Dermis blood vessel endothelial cell (primary cell): Measurements from ENCODE around the gene TIMM9. TPM values are rescaled to one million over a fixed set of nuclear protein-coding genes. Genes with fewer than 3 reads are reported as not detected.
A peak's percentile ranks its signal among the peaks of the same experiment; 100 is the strongest.
"Not testable (repeated sequence)": the region's sequence is repeated elsewhere in the genome, so short reads cannot be mapped to it uniquely, and the experiment has no call there.

Experiments used
- DNase-seq: peaks from one replicate; pipeline ENCODE4 v3.0.0; 2010
- total RNA-seq: library from RNA; depleted of rRNA; stranded (reverse); fragments of >200 nt; gene quantifications from 2 replicates; pipeline ENCODE4 v1.2.3, GENCODE V29; 2014

Gene TIMM9, protein sequence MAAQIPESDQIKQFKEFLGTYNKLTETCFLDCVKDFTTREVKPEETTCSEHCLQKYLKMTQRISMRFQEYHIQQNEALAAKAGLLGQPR
- total RNA-seq, result 17.0 and 17.5 TPM in 2 replicates

DNA sequence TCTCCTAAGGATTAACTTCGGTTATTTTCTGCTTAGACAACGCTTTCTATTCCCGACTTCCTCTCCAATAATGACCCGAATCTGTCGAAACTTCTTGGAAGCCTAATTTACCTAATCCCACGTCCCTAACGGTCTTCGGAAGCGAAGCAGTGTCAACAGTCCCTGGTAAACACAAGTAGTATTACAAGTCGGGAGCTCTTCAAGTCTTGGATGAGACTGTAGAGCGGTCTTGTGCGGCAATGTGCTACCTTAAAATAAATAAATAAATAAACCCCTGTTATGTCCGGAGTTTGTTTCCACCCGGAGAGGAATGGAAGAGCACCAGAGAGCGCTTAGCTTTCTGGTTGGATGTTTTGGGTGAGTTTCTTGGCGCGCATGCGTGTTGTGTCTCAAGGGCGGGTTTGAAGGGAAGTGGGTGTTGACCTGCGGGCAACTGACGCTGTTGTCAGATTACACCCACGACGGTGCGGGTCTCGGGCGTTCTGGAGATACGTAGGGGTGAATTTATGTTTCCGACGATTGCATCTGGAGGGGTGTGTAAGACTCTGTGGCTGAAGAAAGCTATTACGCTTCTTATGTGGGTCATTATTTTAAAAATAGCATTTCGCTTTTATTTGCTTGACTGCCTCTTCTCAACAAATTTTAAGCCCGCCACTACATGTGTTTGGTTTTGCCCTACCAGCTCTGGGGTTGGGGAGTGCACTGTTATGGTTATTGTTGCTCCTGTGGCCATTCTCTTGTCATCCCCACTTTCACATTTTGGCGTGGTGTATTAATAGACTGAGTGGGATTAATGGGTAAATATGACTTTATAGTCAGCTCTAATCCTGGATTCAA is at the start of gene TIMM9, which contains the start of gene KIAA0586:
TIMM9 (minus strand) TSS at position 251 of the 837 bp plus-strand sequence. CDS start 15,586 bp downstream, outside the sequence.
KIAA0586 (plus strand) TSS at position 439 of the 837 bp plus-strand sequence. CDS start 546 bp downstream, outside the sequence.
- peak; percentile 100 for DNase-seq

DNA sequence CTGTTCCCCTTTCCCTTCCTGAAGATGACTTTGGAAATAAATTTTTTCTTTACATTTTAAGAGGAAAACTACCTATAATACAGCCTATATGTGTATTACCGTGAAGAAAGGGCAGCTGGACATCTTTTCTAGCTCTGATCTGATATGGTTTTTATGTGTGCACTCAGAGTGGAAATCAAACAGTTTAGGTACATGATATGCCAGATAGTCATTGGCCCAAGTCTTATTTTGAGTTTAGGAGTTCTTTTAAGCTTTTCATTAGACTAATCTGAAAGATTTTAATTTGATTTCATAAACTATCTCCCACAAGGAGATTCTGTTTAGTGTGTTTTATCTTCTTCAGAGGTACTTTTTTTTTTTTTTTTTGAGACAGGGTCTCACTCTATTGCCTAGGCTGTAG is 49.0 kb upstream of the TIMM9 start:
- DNase-seq, result no peak

DNA sequence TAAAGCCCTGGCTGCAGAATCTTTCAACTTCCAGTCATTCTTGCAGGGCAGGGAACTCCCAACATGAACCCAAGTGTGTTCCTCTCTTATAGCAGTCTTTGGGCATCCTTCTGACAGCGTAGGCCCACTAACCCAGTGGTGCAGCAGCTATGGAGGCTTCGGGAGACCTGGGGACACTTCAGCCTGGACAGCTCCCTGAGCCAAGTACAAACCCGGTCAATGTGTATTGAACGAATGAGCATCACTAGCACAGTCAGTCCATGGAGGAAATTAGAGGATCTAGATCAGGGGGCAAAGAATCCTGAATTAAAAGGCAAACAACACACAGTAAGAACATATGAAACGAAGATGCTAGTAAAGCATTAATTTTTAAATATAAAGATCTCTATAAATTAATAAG is 42.0 kb upstream of the TIMM9 start:
- no peak for DNase-seq

DNA sequence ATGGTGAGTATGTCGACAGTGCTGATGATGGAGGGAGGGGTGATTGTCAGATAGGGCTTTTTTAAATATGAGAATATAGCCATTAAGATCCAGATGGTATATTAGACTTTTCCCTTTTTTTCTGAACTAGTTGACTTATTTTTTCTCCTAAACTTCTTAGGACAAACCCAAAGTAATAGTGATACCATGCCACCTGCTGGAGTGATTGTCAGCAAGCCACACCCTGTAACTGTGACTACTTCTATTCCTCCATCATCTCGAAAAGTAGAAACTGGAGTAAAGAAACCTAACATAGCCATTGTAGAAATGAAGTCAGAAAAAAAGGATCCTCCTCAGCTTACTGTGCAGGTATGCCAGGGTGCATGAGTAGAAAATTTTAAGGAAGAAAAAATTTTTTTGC is 40.2 kb upstream of the TIMM9 start:
- DNase-seq, result no peak

DNA sequence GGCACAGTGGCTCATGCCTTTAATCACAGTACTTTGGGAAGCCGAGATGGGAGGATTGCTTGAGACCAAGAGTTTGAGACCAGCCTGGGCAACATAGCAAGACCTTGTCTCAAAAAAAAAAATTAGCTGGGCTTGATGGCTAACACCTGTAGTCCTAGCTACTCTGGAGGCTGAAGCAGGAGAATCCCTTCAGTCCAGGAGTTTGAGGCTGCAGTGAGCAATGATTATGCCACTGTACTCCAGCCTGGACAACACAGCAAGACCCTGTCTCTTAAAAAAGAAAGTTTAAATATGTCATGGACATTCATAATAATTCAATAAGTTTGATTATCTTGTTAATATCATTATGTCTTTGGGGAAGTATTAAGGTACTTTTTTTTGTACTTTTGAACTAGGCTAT is 39.1 kb upstream of the TIMM9 start:
- no peak for DNase-seq

DNA sequence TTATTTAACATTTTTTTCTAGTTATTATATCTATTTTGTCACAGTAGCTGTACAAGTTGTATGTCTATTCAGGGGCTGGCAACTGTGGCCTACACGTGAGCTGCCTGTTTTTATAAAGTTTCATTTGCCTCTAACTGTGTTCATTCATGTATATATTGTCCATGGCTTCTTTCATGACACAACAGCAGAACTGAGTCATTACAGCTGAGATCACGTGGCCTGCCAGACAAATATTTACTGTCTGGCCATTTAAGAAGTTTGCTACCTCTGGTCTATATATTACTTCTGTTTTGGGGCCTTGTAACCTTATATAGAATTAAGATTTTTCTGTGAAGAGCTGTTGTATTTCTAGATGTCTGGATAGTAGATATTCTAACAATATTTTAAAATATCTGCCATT is 38.1 kb upstream of the TIMM9 start:
- peak; percentile 20 for DNase-seq

DNA sequence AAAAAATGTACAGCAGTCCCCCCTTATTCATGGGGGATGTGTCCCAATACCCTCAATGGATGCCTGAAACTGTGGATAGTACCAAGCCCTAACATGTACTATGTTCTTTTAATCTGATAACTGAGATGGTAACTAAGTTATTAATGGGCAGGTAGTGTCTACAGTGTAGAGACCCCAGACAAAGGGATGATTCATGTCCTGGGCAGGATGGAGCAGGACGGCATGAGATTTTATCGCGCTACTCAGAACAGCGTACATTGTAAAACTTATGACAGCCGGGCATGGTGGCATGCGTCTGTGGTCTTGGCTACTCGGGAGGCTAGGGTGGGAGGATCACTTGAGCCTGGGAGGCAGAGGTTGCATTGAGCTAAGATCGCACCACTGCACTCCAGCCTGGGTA is 37.3 kb upstream of the TIMM9 start:
- DNase-seq, result no peak

DNA sequence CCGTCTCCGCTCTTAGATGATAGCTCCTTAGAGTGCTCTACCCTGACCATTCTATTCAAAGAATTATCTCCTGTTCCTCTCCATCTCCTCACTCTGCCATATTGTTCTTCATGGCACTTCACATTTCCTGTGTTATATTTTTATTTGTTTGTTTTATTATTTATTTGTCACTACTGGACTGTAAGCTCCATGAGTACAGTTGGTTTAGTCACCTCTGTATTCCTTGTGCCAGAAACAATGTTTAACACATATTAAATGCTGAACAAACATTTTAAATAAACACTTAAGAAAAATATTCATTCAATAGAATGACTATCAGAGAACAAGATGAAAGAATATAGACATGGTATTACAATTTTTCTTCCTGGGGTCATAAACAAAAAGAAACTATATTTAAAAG is 35.8 kb upstream of the TIMM9 start:
- DNase-seq, result no peak

DNA sequence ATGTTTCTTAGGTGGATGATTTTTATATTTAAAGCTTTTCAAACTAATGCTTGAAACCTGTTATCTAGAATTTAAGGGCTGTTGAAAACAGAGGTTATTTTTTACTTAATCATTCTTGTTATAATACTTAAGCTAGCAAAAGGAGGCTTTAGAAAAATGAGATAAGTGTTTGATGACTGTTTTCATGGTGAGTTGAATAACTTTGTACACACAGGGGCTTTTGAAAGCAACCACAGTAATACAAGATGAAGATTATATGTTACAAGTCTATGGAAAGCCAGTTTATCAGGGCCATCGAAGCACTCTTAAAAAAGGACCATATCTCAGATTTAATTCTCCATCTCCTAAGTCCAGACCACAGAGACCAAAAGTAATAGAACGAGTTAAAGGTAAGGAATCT is 33.4 kb upstream of the TIMM9 start:
- no peak for DNase-seq

DNA sequence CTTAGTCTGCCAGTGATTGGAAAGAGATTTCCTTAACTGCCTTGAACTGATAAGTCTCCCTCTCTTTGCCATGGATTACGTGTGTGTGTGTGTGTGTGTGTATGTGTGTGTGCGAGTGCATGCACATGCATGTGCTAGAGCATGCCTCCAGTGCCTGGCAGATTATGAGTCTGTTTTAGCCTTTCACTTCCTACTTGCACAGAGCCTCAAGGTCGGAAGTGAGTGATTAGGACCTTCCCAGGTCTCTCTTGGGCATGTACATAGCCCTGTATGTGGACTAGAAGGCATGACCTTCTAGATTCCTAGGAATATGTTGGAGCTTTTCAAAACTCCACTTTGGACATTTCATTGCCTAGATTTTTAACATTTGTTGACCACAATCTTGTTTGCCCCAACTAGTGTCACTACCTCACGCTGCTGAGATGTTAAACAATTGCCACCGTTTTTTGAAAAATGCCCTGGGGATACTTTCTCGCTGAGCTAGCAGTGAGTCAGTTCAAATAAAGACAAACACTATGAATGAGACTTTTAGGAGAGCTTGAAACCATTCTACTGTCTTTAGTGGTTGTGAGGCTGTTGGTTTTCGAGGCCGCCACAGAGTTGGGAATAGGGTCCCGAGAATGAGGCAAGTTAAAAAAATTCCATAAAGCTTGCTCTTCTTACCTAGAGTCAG is 28.4 kb upstream of the TIMM9 start:
- DNase-seq, result no peak

DNA sequence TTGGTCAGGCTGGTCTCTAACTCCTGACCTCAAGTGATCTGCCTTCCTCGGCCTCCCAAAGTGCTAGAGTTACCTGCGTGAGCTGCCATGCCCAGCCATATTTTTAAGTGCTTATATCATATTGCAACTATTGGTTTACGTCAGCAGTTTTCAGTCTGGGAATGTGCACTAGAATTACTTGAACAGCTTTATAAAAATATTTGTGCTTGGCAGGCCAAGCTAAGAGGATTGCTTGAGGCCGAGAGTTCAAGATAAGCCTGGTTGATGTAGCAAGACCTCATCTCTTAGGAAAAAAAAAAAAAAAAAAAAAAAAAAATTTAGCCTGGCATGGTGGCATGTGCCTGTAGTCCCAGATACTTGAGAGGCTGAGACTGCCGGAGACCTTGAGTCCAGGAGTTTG is 17.3 kb upstream of the TIMM9 start:
- DNase-seq, result no peak

DNA sequence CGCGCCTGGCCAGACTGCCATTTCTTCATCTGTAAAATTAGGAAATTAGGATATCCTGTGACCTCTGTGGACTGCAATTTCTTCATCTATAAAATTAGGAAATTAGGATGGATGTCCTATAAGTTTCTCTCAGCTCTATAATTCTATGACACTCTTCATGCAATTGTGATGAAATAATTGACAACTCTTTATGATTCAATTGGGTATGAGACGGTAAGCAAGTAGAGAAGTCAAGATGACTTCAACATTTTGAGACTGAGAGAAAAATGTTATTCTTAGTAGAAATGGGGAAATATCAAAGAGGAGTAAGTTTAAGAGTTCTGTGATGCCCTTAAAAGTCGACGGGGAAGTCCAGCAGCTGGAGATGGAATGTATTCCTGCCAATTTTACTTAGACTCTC is 12.1 kb upstream of the TIMM9 start:
- DNase-seq, result no peak

DNA sequence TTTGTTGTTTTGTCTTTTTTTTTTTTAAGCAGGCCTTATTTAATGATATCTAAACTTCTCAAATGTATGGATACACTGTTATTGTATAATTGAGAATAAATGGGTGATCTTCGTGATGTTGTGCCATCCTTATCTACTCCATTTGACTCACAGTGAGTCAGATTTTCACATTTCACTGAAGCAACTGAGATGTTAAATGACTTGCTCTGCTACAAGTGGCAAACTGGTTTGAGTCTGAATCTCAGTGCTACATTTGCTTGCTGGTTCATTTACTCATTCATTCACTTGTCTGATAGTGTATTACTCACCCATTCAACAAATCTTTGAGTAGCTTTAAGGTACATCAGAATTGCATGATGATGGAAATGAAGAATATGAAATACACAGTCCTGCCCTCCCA is 2.8 kb upstream of the TIMM9 start:
- peak; percentile 2 for DNase-seq

DNA sequence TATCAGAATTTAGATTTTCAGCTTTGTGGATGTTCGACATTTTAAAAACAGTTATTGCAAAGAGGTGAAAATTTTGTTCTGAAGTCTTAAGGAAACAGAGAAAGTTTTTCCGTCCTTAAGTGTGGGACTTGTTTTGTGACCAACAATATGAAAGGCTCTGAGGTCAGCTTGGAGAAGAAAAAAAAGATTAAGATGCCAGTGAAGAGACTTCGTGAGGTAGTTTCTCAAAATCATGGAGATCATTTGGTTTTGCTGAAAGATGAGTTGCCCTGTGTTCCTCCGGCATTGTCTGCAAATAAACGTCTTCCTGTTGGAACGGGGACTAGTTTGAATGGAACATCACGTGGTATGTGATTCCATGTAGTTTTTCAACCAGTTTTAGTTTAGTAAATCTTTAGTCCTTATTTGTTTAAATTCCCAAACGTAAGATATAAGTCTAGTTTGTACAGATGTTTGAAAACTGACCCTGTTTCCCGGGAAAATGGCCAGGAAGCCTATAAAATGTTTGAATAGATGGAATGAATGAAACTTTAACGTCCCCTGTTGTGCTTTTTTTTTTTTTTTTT is 870 bp upstream of the TIMM9 start:
- DNase-seq, result peak; percentile 70

DNA sequence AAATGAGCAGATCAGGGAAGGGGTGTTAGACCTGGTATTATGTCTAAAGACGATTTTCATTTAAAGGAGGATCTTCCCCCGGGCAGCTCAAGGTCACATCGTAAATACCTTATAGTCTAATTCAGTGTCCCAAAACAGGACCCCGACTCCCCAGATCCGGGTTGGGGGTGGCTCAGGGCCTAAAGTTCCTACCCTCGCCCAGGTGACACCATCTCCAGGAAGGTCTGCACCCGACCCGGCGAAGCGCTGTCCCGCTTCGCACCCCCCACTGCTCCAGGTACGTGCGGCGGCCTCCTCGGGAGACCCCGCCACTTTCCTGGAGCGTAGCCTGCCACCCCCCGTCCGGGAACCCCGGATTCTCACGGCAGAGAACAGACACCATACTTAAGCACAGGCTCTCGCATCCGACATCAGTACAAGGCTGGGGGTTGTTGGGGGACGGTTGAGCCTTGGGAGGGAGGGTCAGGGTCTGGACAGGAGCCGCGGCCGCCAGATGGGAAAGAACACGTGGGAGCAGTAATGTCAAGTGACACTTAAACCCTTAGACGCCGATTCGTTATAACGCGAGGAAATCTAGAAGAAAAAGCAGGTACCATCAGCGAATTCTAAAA is 556 bp downstream of the TIMM9 start:
- DNase-seq, result peak; percentile 74

DNA sequence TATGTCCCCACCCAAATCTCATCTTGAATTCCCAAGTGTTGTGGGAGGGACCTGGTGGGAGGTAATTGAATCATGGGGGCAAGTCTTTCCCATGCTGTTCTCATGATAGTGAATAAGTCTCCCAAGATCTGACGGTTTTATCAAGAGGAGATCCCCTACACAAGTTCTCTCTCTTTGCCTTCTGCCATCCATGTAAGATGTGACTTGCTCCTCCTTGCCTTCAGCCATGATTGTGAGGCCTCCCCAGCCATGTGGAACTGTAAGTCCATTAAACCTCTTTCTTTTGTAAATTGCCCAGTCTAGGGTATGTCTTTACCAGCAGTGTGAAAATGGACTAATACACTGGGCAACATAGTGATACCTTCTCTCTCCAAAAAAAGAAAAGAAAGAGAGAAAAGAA is 10.4 kb downstream of the TIMM9 start:
- not testable (repeated sequence) for DNase-seq

DNA sequence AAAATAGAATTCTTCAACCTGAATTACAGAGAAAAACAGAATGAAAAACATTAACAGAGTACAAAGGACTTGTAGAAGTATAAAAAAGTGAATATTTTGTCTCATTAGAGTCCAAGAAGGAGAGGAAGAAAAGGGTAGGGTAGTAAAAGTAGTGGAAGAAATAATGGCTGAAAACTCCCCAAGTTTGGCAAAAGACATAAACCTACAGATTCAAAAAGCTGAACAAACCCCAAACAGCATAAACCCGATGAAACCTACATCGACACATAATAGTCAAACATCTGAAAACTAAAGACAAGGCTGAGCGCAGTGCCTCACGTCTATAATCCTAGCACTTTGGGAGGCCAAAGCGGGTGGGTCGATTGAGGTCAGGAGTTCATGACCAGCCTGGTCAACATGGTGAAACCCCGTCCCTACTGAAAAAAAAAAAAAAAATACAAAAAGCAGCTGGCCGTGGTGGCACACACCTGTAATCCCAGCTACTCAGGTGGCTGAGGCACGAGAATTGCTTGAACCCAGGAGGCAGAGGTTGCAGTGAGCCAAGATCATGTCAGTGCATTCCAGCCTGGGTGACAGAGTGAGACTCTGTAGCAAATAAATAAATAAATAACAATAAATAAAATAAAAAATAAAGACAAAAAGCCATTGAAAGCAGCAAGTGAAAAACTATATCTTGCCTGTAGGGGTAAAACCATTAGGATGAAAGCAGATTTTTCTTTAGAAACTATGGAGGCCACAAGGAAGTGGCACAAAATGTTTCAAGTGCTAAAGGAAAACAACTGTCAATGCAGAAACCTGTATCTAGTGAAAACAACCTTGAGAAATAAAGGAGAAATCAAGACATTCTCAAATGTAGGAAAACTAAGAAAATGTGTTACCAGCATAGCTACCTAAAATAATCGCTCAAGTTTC is 11.4 kb downstream of the TIMM9 start:
- DNase-seq, result no peak

DNA sequence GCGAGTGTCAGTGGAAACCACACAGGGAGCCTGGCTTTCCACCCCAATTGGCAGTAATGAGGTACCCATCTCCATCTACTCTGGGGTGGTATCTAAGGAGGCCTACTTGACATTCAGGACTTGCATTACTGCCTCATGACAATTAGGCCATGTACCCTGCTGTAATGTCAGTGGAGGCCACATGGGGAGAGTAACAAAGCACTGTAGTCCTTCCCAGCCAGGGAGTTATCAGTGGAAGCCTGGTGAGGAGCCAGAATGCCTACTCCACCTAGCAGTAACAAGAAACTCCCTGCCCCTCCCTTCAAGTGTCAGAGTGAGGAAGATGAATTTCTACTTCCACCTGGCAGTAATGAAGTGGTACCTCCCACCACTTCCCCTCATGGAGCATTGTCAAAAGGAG is 12.5 kb downstream of the TIMM9 start:
- no peak for DNase-seq

DNA sequence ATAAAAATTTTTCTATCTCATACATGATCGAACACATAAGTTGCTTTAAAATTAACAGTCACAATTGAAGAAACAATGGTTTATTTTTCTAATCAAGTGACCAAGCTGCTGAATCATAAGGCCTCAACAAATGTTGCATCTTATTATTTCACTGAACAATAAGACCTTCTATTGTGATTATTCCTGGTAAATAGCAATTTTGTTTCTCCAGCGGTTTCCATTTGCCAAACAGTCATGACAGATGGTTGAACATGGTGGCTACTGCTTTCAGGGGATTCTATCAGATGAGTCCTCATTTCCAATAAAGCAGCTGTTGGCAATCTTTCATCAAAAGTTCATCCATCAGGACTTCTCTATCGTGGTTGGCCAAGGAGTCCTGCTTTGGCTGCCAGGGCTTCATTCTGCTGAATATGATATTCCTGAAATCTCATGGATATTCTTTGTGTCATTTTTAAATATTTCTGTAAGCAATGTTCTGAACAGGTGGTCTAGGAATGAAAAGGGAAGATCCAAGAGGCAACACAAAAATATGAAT is 18.6 kb downstream of the TIMM9 start:
- DNase-seq, result no peak

DNA sequence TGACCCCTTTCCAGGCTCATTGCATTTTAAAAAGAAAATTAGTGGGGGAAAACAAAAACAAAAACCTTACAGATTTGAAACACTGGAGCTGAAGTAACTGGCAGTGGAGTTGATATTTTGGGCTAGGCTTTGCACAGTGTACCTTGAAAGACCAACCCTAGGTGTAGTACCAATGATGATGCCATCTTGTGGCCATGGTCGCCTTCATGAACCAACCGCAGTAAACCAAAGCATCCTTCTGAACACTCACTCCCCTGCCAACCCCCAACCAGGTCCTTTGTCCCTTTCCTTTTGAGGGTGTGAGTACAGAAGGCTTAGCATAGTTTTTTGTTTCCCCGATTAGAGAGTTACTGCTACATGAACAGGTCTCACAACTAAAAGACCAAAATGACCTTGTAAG is 25.7 kb downstream of the TIMM9 start:
- DNase-seq, result peak; percentile 5

DNA sequence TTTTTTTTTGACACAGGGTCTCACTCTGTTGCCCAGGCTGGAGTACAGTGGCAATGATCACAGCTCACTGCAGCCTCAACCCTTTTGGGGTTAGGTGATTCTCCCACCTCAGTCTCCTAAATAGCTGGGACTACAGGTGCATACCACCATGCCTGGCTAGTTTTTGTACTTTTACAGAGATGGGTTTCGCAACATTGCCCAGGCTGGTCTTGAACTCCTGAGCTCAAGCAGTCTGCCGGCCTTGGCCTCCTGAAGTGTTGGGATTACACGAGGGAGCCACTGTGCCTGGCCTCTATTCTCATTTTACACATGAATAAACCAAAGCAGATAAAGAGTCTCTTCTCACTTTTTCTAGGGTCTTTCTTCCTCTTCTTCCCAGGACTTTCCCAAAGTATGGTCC is 28.4 kb downstream of the TIMM9 start:
- no peak for DNase-seq

DNA sequence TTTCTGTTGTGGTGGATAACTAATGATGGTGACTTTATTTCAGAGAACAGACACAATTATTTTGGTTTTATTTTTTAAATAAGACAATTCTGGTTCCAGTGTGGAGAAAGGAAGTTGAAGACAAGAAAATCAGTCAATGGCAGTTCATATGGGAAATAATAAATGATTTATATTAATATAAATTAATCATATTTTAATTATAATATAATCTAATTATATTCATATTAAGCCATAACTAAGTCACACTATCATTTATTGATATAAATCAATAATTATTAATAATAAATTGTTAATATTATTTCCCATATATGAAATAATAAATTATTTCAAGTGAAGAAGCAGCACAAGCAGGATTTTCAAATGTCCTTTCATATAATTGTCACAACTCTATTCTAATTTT is 28.8 kb downstream of the TIMM9 start:
- DNase-seq, result no peak
